ENCODE measurements around the gene TEX51.
A peak's percentile ranks its signal among the peaks of the same experiment; 100 is the strongest.

TEX51 gene

GRCh38 chr2:126882181-126882580 is 16.5 kb upstream of the TEX51 start:
- TF ChIP-seq CTCF (conservative IDR thresholded peaks at IDR 0.05) (no peak), ZFX (IDR thresholded peaks at IDR 0.05) (no peak)
- no peak overlapping the region for H3K27ac ChIP-seq

GRCh38 chr2:126882736-126883665 is 15.7 kb upstream of the TEX51 start:
- H3K27ac ChIP-seq = no peak overlapping the region
- no peak for TF ChIP-seq ZFX (IDR thresholded peaks at IDR 0.05)
- no peak for TF ChIP-seq CTCF (conservative IDR thresholded peaks at IDR 0.05)

- TF ChIP-seq ZFX (IDR thresholded peaks at IDR 0.05) (no peak), CTCF (conservative IDR thresholded peaks at IDR 0.05) (no peak)
- no peak overlapping the region for H3K27ac ChIP-seq
These were observed 15.0 kb upstream of the TEX51 start for GRCh38 chr2:126883666-126884040.

- no peak for TF ChIP-seq CTCF (conservative IDR thresholded peaks at IDR 0.05)
- no peak for TF ChIP-seq ZFX (IDR thresholded peaks at IDR 0.05)
- no peak overlapping the region for H3K27ac ChIP-seq
These were observed 13.6 kb upstream of the TEX51 start for GRCh38 chr2:126884861-126885750.

GRCh38 chr2:126885751-126886210 is 12.9 kb upstream of the TEX51 start:
- peak overlapping the region; percentile 2; the same call in 1 of the 2 replicates for H3K27ac ChIP-seq
- TF ChIP-seq CTCF (conservative IDR thresholded peaks at IDR 0.05) (no peak), ZFX (IDR thresholded peaks at IDR 0.05) (no peak)

- H3K27ac ChIP-seq = peak overlapping the region; percentile 2; the same call in 1 of the 2 replicates
- TF ChIP-seq ZFX (IDR thresholded peaks at IDR 0.05) (0 out of 2 replicates have a peak, but pooled peaks have one; percentile 24), CTCF (conservative IDR thresholded peaks at IDR 0.05) (peak; percentile 88)
These were observed 12.3 kb upstream of the TEX51 start for GRCh38 chr2:126886211-126886915.

Data from C4-2B (cell line).